Measurements from ENCODE around the gene PPBP. TPM values are rescaled to one million over a fixed set of nuclear protein-coding genes. Genes with fewer than 3 reads are reported as not detected.

The PPBP gene
- total RNA-seq, 1 experiment from 2014 or later, result not detected

GRCh38 chr4:73984736-73985527 is 3.1 kb downstream of the PPBP start (continued):
- TF ChIP-seq SP1 (CRISPR knock-in tag; conservative IDR thresholded peaks at IDR 0.05) (peak; percentile 65; the same call in 1 of the 2 replicates), OVOL2 (CRISPR knock-in tag; IDR thresholded peaks at IDR 0.05; ENCODE audit: borderline replicate concordance) (no peak), ATF3 (CRISPR knock-in tag; conservative IDR thresholded peaks at IDR 0.05) (no peak), GTF2I (CRISPR knock-in tag; conservative IDR thresholded peaks at IDR 0.05) (no peak), ZSCAN18 (CRISPR knock-in tag; IDR thresholded peaks at IDR 0.05) (no peak), ZNF219 (CRISPR knock-in tag; IDR thresholded peaks at IDR 0.05; ENCODE audit: borderline replicate concordance) (no peak), GABPB1 (CRISPR knock-in tag; IDR thresholded peaks at IDR 0.05) (no peak), FOXK1 (CRISPR knock-in tag; IDR thresholded peaks at IDR 0.05) (peak; percentile 88; the same call in 1 of the 2 replicates), JUN (CRISPR knock-in tag; IDR thresholded peaks at IDR 0.05) (no peak), MXD4 (CRISPR knock-in tag; IDR thresholded peaks at IDR 0.05; ENCODE audit: borderline replicate concordance) (no peak), ELF4 (CRISPR knock-in tag; IDR thresholded peaks at IDR 0.05; ENCODE audit: low read depth) (no peak), HMGXB4 (CRISPR knock-in tag; IDR thresholded peaks at IDR 0.05) (no peak), JAZF1 (CRISPR knock-in tag; IDR thresholded peaks at IDR 0.05) (no peak), ZNF232 (CRISPR knock-in tag; IDR thresholded peaks at IDR 0.05) (0 out of 2 replicates have a peak, but pooled peaks have one; percentile 60), MYBL2 (CRISPR knock-in tag; IDR thresholded peaks at IDR 0.05) (peak; percentile 78; the same call in 1 of the 2 replicates), HMGA2 (CRISPR knock-in tag; IDR thresholded peaks at IDR 0.05) (no peak), GRHL2 (CRISPR knock-in tag; IDR thresholded peaks at IDR 0.05; ENCODE audit: insufficient replicate concordance, severe bottlenecking) (no peak), ATF6 (CRISPR knock-in tag; IDR thresholded peaks at IDR 0.05) (no peak)
- TF ChIP-seq, protein P1, sequence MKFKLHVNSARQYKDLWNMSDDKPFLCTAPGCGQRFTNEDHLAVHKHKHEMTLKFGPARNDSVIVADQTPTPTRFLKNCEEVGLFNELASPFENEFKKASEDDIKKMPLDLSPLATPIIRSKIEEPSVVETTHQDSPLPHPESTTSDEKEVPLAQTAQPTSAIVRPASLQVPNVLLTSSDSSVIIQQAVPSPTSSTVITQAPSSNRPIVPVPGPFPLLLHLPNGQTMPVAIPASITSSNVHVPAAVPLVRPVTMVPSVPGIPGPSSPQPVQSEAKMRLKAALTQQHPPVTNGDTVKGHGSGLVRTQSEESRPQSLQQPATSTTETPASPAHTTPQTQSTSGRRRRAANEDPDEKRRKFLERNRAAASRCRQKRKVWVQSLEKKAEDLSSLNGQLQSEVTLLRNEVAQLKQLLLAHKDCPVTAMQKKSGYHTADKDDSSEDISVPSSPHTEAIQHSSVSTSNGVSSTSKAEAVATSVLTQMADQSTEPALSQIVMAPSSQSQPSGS (CRISPR knock-in tag; IDR thresholded peaks at IDR 0.05; ENCODE audit: borderline replicate concordance, low read depth), result no peak
- TF ChIP-seq, protein P2, sequence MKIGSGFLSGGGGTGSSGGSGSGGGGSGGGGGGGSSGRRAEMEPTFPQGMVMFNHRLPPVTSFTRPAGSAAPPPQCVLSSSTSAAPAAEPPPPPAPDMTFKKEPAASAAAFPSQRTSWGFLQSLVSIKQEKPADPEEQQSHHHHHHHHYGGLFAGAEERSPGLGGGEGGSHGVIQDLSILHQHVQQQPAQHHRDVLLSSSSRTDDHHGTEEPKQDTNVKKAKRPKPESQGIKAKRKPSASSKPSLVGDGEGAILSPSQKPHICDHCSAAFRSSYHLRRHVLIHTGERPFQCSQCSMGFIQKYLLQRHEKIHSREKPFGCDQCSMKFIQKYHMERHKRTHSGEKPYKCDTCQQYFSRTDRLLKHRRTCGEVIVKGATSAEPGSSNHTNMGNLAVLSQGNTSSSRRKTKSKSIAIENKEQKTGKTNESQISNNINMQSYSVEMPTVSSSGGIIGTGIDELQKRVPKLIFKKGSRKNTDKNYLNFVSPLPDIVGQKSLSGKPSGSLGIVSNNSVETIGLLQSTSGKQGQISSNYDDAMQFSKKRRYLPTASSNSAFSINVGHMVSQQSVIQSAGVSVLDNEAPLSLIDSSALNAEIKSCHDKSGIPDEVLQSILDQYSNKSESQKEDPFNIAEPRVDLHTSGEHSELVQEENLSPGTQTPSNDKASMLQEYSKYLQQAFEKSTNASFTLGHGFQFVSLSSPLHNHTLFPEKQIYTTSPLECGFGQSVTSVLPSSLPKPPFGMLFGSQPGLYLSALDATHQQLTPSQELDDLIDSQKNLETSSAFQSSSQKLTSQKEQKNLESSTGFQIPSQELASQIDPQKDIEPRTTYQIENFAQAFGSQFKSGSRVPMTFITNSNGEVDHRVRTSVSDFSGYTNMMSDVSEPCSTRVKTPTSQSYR (CRISPR knock-in tag; IDR thresholded peaks at IDR 0.05), result no peak
- TF ChIP-seq, protein P3, sequence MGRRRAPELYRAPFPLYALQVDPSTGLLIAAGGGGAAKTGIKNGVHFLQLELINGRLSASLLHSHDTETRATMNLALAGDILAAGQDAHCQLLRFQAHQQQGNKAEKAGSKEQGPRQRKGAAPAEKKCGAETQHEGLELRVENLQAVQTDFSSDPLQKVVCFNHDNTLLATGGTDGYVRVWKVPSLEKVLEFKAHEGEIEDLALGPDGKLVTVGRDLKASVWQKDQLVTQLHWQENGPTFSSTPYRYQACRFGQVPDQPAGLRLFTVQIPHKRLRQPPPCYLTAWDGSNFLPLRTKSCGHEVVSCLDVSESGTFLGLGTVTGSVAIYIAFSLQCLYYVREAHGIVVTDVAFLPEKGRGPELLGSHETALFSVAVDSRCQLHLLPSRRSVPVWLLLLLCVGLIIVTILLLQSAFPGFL (CRISPR knock-in tag; IDR thresholded peaks at IDR 0.05; ENCODE audit: borderline replicate concordance), result no peak
- TF ChIP-seq, protein P4, sequence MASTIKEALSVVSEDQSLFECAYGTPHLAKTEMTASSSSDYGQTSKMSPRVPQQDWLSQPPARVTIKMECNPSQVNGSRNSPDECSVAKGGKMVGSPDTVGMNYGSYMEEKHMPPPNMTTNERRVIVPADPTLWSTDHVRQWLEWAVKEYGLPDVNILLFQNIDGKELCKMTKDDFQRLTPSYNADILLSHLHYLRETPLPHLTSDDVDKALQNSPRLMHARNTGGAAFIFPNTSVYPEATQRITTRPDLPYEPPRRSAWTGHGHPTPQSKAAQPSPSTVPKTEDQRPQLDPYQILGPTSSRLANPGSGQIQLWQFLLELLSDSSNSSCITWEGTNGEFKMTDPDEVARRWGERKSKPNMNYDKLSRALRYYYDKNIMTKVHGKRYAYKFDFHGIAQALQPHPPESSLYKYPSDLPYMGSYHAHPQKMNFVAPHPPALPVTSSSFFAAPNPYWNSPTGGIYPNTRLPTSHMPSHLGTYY (CRISPR knock-in tag; IDR thresholded peaks at IDR 0.05), result no peak
- TF ChIP-seq, protein P5, sequence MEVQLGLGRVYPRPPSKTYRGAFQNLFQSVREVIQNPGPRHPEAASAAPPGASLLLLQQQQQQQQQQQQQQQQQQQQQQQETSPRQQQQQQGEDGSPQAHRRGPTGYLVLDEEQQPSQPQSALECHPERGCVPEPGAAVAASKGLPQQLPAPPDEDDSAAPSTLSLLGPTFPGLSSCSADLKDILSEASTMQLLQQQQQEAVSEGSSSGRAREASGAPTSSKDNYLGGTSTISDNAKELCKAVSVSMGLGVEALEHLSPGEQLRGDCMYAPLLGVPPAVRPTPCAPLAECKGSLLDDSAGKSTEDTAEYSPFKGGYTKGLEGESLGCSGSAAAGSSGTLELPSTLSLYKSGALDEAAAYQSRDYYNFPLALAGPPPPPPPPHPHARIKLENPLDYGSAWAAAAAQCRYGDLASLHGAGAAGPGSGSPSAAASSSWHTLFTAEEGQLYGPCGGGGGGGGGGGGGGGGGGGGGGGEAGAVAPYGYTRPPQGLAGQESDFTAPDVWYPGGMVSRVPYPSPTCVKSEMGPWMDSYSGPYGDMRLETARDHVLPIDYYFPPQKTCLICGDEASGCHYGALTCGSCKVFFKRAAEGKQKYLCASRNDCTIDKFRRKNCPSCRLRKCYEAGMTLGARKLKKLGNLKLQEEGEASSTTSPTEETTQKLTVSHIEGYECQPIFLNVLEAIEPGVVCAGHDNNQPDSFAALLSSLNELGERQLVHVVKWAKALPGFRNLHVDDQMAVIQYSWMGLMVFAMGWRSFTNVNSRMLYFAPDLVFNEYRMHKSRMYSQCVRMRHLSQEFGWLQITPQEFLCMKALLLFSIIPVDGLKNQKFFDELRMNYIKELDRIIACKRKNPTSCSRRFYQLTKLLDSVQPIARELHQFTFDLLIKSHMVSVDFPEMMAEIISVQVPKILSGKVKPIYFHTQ (CRISPR knock-in tag; IDR thresholded peaks at IDR 0.05), result no peak
